Measurements from ENCODE around the gene OR2AG1. TPM values are rescaled to one million over a fixed set of nuclear protein-coding genes. Genes with fewer than 3 reads are reported as not detected.

OR2AG1 gene
- total and polyA plus RNA-seq, 2 experiments from 2014 or later: 0.16 TPM; not detected in 1

GRCh38 chr11:6818967-6819366 is 36.1 kb downstream of the OR2AG1 start:
- Mint-ChIP-seq H3K9me3 (peaks cover 18% of the 10 kb centered on the region; the same call in 2 of the 3 replicates), H3K27me3 (ENCODE audit: insufficient read depth, low read depth, poor library complexity) (no peaks in the 10 kb centered on the region), H3K36me3 (ENCODE audit: low read depth) (peaks cover 10% of the 10 kb centered on the region), H3K4me3 (no peak overlapping the region), H3K27ac (no peak overlapping the region), H3K4me1 (peaks cover 4% of the 10 kb centered on the region; the same call in 1 of the 3 replicates)
- H3K79me2 ChIP-seq (replicated peaks; ENCODE audit: insufficient read depth): no peaks in the 10 kb centered on the region
- H3F3A ChIP-seq (replicated peaks; ENCODE audit: low read depth): no peaks in the 10 kb centered on the region
- DNase-seq (ENCODE audit: low spot score) (no peak), ATAC-seq (no peak)
- no peak overlapping the region for H2AFZ ChIP-seq
- H3K36me3 ChIP-seq (ENCODE audit: insufficient read depth): no peaks in the 10 kb centered on the region
- no peak overlapping the region for H3K27ac ChIP-seq (ENCODE audit: low read depth)
- no peaks in the 10 kb centered on the region for H3K27me3 ChIP-seq (ENCODE audit: insufficient read depth)
- no peaks in the 10 kb centered on the region for H3K4me1 ChIP-seq (ENCODE audit: insufficient read depth)
- H3K9me2 ChIP-seq (ENCODE audit: insufficient read depth): no peaks in the 10 kb centered on the region
- TF ChIP-seq POLR2AphosphoS5 (IDR thresholded peaks at IDR 0.05; ENCODE audit: low read depth) (no peak), JUNB (IDR thresholded peaks at IDR 0.05; ENCODE audit: unreplicated experiment) (no peak), CTCF (conservative IDR thresholded peaks at IDR 0.05; ENCODE audit: low read depth in 2 of 2) (no peak), ZNF462 (CRISPR knock-in tag; IDR thresholded peaks at IDR 0.05) (no peak), ZNF331 (CRISPR knock-in tag; IDR thresholded peaks at IDR 0.05; ENCODE audit: low read depth) (no peak), EZH2phosphoT487 (IDR thresholded peaks at IDR 0.05; ENCODE audit: unreplicated experiment) (no peak), EZH2 (IDR thresholded peaks at IDR 0.05; ENCODE audit: low read depth, unreplicated experiment) (no peak), NANOG (IDR thresholded peaks at IDR 0.05; ENCODE audit: borderline replicate concordance) (no peak), ZNF114 (CRISPR knock-in tag; IDR thresholded peaks at IDR 0.05) (no peak), CREB1 (CRISPR knock-in tag; IDR thresholded peaks at IDR 0.05; ENCODE audit: low read depth) (no peak), REST (IDR thresholded peaks at IDR 0.05; ENCODE audit: unreplicated experiment) (no peak), ETS1 (IDR thresholded peaks at IDR 0.05) (no peak), STAT1 (IDR thresholded peaks at IDR 0.05; ENCODE audit: unreplicated experiment) (no peak)
- no peak overlapping the region for H3K4me2 ChIP-seq
- H3K4me3 ChIP-seq: no peak overlapping the region
- H4K20me1 ChIP-seq (replicated peaks; ENCODE audit: insufficient read depth): no peaks in the 10 kb centered on the region

Data from GM23338 (cell line).